ENCODE measurements around the gene FAM83D. TPM values are rescaled to one million over a fixed set of nuclear protein-coding genes. Genes with fewer than 3 reads are reported as not detected.

The FAM83D gene
- total and polyA plus RNA-seq, 2 of the 4 experiments (the other 2 are of a cell fraction), result 20.4 to 26.4 TPM

DNA sequence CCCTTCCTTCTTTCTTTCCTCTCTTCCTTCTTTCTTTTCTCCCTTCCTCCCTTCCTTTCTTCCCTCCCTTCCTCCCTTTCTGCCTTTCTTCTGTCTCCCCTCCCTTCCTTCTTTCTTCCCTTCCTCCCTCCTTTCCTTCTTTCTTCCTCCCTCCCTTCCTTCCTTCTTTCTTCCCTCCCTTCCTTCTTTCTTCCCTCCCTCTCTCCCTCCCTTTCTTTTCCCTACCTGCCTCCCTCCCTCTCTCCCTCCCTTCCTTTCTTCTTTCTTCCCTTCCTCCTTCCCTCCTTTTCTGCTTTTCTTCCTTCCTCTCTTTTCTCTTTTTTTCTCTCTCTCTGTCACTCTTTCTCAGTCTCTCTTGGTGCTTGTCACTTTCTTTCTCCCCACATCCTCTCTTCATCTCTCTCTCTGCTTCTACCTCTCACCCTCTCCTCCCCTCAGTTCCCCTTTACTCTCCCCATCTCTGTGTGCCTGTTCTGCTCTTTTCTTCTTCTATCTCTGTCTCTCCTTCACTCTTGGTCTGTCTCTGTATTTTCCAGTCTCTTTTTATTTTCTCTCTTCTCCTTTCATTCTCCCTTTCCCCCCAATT lies 30.1 kb upstream of the FAM83D start:
- H2BK15ac ChIP-seq (ENCODE audit: low read depth, low read length), result no peak overlapping the region
- H4K8ac ChIP-seq (ENCODE audit: low read depth in 2 of 2, low read length in 2 of 2), result no peak overlapping the region
- BruUV-seq (replicated peaks), result no TSS peak
- no peak overlapping the region for H3K4me2 ChIP-seq (ENCODE audit: low read depth, low read length)
- H3K36me3 ChIP-seq (ENCODE audit: control insufficient read depth, insufficient read depth, low read length), result no peaks in the 10 kb centered on the region
- no peak overlapping the region for H3K9ac ChIP-seq (ENCODE audit: low read depth, low read length)
- H3K27ac ChIP-seq (ENCODE audit: insufficient read depth, low read length), result no peak overlapping the region
- TF ChIP-seq FOS (IDR thresholded peaks at IDR 0.05; ENCODE audit: low read depth, low read length) (no peak), NFE2L2 (IDR thresholded peaks at IDR 0.05; ENCODE audit: low read depth, low read length) (no peak), POLR2A (IDR thresholded peaks at IDR 0.05; ENCODE audit: low read depth, low read length) (no peak), RFX5 (IDR thresholded peaks at IDR 0.05; ENCODE audit: low read depth, low read length) (no peak), CEBPB (IDR thresholded peaks at IDR 0.05; ENCODE audit: low read depth, low read length) (no peak), RCOR1 (IDR thresholded peaks at IDR 0.05; ENCODE audit: insufficient replicate concordance, low read length) (no peak), SMC3 (IDR thresholded peaks at IDR 0.05; ENCODE audit: low read depth, low read length) (no peak), MXI1 (IDR thresholded peaks at IDR 0.05; ENCODE audit: borderline replicate concordance, low read depth, low read length) (no peak), RAD21 (IDR thresholded peaks at IDR 0.05; ENCODE audit: low read length) (no peak), MAZ (IDR thresholded peaks at IDR 0.05; ENCODE audit: borderline replicate concordance, low read depth, low read length) (no peak), BHLHE40 (IDR thresholded peaks at IDR 0.05; ENCODE audit: low read depth, low read length) (no peak), MAFK (IDR thresholded peaks at IDR 0.05; ENCODE audit: low read depth, low read length) (no peak), CHD1 (IDR thresholded peaks at IDR 0.05; ENCODE audit: low read depth, low read length) (no peak)
- TF ChIP-seq, protein P1, sequence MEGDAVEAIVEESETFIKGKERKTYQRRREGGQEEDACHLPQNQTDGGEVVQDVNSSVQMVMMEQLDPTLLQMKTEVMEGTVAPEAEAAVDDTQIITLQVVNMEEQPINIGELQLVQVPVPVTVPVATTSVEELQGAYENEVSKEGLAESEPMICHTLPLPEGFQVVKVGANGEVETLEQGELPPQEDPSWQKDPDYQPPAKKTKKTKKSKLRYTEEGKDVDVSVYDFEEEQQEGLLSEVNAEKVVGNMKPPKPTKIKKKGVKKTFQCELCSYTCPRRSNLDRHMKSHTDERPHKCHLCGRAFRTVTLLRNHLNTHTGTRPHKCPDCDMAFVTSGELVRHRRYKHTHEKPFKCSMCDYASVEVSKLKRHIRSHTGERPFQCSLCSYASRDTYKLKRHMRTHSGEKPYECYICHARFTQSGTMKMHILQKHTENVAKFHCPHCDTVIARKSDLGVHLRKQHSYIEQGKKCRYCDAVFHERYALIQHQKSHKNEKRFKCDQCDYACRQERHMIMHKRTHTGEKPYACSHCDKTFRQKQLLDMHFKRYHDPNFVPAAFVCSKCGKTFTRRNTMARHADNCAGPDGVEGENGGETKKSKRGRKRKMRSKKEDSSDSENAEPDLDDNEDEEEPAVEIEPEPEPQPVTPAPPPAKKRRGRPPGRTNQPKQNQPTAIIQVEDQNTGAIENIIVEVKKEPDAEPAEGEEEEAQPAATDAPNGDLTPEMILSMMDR (conservative IDR thresholded peaks at IDR 0.05; ENCODE audit: low read depth, low read length), result no peak
- TF ChIP-seq, protein P2, sequence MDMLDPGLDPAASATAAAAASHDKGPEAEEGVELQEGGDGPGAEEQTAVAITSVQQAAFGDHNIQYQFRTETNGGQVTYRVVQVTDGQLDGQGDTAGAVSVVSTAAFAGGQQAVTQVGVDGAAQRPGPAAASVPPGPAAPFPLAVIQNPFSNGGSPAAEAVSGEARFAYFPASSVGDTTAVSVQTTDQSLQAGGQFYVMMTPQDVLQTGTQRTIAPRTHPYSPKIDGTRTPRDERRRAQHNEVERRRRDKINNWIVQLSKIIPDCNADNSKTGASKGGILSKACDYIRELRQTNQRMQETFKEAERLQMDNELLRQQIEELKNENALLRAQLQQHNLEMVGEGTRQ (IDR thresholded peaks at IDR 0.05; ENCODE audit: low read depth, low read length), result no peak
- TF ChIP-seq, protein P3, sequence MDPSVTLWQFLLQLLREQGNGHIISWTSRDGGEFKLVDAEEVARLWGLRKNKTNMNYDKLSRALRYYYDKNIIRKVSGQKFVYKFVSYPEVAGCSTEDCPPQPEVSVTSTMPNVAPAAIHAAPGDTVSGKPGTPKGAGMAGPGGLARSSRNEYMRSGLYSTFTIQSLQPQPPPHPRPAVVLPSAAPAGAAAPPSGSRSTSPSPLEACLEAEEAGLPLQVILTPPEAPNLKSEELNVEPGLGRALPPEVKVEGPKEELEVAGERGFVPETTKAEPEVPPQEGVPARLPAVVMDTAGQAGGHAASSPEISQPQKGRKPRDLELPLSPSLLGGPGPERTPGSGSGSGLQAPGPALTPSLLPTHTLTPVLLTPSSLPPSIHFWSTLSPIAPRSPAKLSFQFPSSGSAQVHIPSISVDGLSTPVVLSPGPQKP (IDR thresholded peaks at IDR 0.05; ENCODE audit: borderline replicate concordance, low read depth, low read length), result no peak
- H3K4me1 ChIP-seq (ENCODE audit: control insufficient read depth, insufficient read depth, low read length), result no peaks in the 10 kb centered on the region
- DNase-seq (no peak), ATAC-seq (ENCODE audit: low read depth) (no peak)
- H2BK20ac ChIP-seq (ENCODE audit: low read depth, low read length), result no peak overlapping the region
- H3K18ac ChIP-seq (ENCODE audit: low read depth, low read length), result no peak overlapping the region
- H4K91ac ChIP-seq (ENCODE audit: insufficient read depth, low read depth, low read length), result no peak overlapping the region
- H3K4ac ChIP-seq (ENCODE audit: low read depth, low read length), result no peak overlapping the region
- H4K20me1 ChIP-seq (ENCODE audit: insufficient read depth, low read length), result no peaks in the 10 kb centered on the region
- dilution Hi-C loops (cut with HindIII; ENCODE audit: low sequenced_read_pairs, unreplicated experiment), result no loop called here
- no peak overlapping the region for H2AFZ ChIP-seq (replicated peaks; ENCODE audit: low read length, poor library complexity)
- ChIA-PET POLR2A (ENCODE audit: unreplicated experiment) (no interaction called here), CTCF (no interaction called here)
- H3K56ac ChIP-seq (ENCODE audit: extremely low read depth, insufficient read depth, low read length), result no peak overlapping the region
- no peaks in the 10 kb centered on the region for H3K79me1 ChIP-seq (ENCODE audit: low read depth in 1 of 2, low read length in 2 of 2)
- no peak overlapping the region for H3K4me3 ChIP-seq (ENCODE audit: insufficient read depth, low read depth, low read length)
- H3K14ac ChIP-seq (replicated peaks; ENCODE audit: low read depth, low read length), result no peak overlapping the region
- in situ Hi-C loops (cut with MboI; ENCODE audit: low sequenced_read_pairs), result loop anchor here (10.0 kb wide), 1 partner anchor 251 kb away; no protein-coding TSS in a partner anchor
- no peak overlapping the region for H2BK5ac ChIP-seq (ENCODE audit: low read depth, low read length, poor library complexity, severe bottlenecking)
- H2AK5ac ChIP-seq (ENCODE audit: low read depth, low read length), result no peak overlapping the region
- H4K5ac ChIP-seq (ENCODE audit: low read depth, low read length), result no peak overlapping the region
- intact Hi-C loops (cut with micrococcal nuclease), result no loop called here
- H3K9me3 ChIP-seq (ENCODE audit: control insufficient read depth, insufficient read depth, low read length), result no peaks in the 10 kb centered on the region
- H3K23ac ChIP-seq (ENCODE audit: low read depth, low read length), result no peak overlapping the region
- no peak overlapping the region for H2BK120ac ChIP-seq (ENCODE audit: low read depth, low read length)
- H3K9me1 ChIP-seq (ENCODE audit: insufficient read depth, low read length), result no peaks in the 10 kb centered on the region
- no peak overlapping the region for H2AK9ac ChIP-seq (replicated peaks; ENCODE audit: low read depth, low read length, poor library complexity)
- H3K27me3 ChIP-seq (ENCODE audit: control insufficient read depth, insufficient read depth, low read length), result peaks cover 34% of the 10 kb centered on the region

All from IMR-90 (cell line).